Stimulated activated CD8-positive, alpha-beta memory T cell treated with anti-CD3 and anti-CD28 coated beads, Interleukin-7, amount 100 ng/mL, for 48 hours (primary cell): ENCODE data around the gene POLR3E.

Source experiments
- DNase-seq, 2 donors: peaks; one replicate each; pipeline ENCODE4 v3.0.0-alpha.2; 2020; ENCODE audit warnings: low read depth in 1 of 2; ENCODE audit errors: extremely low read depth in 1 of 2

Gene POLR3E

DNA sequence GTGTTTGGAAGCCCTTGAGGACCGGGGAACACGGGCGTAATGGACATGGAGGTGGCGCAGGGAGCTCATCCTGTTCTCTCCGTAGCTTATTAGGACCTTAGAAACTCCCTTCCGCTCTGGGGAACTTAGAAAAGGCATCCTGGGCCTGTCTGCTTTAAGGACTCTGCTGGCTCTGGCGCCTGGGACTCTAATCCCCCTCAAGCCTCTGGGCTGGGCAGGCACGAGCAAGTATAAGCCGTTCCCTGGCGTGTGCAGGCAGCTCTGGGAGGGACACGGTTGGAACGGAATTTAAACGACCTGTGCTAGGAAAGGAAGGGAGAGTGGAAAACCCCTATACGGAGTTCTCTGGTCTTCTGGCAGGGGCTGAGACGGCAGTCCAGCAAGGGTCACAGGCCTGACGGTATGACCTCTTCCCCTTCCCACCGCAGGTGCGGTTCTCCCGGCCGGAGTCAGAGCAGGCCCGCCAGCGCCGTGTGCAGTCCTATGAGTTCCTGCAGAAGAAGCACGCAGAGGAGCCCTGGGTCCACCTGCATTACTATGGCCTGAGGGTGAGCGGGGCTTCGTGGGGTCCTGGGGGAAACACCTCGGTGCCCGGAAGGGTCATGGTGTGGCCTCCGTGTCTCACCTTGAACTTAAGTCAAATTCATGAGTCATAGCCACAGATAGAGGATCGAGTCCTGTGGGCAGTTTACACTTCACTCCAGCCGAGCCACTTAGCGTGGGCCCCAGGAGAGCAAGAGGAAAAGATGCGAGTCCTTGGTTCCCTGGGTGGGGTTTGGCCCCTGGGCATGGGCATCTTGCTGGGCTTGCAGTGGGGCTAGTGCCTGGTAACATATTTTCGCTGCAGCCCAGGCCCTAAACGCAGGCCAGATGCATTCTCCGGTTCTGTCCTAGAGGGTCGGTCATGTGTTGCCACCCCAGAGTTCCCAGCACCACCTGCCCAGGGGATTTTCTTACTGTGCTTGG lies 17.7 kb downstream of the POLR3E start:
- no peak for DNase-seq

GRCh38 chr16:22315979-22316378 lies 18.8 kb downstream of the POLR3E start:
- no peak for DNase-seq

DNA sequence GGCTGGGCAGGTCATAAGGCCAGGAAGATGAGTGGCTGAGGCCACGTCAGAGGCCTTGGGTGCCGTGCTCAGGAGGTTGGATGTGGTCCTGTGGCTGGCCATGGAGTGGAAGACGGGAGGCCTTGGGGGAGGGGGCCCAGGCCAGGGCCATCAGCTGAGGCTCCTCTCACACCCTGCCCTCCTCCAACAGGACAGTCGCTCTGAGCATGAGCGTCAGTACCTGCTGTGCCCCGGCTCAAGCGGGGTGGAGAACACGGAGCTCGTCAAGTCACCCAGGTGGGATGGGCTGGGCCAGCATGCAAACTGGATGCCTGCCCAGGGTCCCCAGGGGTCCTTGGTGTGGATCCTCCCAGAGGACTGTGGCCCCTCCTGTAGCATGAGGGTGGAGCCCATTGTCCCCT lies 19.2 kb downstream of the POLR3E start:
- no peak for DNase-seq

- DNase-seq: no peak
Observed at GRCh38 chr16:22317001-22317530, 19.9 kb downstream of the POLR3E start.

GRCh38 chr16:22317625-22318024 lies 20.4 kb downstream of the POLR3E start:
- DNase-seq: no peak

- peak in 1 of 2 donors; percentile 18 for DNase-seq
Observed at GRCh38 chr16:22318690-22319358, 21.6 kb downstream of the POLR3E start.

DNA sequence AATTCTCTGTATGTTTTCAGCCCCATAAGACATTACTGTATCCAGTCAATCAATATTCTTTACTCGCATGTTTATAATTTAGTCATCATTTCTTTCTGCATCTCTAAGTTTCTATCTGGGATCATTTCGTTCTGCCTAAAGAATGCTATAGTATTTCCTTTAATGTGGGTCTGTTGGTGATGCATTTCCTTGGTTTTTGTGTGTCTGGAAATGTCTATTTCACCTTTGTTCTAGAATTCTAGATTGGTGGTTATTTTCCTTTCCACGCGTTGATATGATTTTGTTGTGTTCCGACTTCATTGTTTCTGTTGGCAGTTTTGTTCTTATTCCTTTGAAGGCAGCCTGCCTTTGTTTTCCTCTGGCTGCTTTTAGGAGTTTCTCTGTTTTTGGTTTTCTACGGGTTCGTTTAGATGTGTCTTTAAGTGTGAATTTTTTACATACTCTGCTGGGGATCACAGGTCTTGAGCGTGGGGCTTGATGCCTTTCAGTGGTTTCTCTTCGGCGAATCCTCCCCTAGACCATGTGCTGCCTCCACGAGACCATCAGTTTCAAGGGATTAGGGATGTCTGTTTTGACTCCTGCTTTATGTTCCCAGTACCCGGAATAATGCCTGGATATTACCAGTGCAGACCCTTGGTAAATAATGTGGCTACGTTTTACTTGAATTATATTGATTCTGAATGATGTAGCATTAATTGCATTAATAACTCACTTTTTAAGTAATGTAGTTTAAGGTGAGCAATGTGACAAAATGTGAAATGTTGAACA lies 23.5 kb downstream of the POLR3E start:
- no peak for DNase-seq

DNA sequence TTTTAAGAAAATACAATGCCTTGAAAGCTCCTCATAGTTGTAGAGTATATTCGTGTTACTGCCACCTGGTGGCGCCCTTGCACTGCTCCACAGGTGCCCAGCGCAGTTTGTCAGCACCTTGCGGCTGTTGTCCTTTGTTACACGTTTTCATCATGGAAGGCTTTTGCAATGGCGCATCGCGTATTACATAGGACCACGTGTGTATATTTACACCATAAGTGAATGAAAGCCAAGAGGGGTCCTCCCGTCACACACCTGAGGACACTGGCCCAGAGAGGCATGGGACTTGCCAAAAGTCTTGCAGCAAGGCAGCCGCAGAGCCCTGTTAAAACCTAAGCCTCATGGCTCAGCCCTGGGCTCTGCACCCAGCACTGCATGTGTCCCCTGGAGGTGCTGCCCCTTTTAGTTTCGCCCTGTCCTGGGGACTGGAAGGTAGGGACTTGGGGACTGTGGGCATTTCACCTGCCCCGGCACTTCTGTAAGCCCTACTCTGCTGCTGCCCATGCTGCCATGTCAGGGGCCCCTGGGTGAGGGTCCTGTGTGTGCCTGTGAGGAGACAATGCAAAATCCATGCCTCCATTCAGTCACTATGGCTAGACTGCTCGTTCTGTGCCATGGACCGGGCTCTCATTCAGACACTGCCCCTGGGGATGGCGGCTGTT lies 24.3 kb downstream of the POLR3E start:
- DNase-seq: peak; percentile 9 to 27

DNA sequence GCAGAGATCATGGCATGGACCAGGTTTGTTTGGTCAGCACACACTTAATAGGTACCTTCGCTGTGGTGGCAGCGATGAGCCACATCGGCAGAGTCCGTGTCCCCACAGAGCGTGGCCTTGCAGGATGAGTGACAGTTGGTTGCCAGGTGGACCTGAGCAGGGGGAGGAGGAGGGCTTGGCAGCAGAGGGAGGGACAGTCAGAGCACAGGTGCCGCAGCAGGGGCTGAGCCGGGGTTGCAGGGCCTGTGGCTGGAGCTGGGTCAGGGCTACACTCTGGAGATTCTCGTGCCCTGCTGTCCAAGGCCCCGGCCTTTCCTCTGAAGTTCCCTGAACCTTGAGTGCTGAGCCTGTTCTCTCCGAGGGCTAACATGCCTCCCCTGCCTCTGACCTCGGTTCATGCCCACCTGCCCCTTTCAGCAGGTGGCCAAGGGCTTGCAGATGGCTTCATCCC lies 24.8 kb downstream of the POLR3E start:
- DNase-seq: no peak

DNA sequence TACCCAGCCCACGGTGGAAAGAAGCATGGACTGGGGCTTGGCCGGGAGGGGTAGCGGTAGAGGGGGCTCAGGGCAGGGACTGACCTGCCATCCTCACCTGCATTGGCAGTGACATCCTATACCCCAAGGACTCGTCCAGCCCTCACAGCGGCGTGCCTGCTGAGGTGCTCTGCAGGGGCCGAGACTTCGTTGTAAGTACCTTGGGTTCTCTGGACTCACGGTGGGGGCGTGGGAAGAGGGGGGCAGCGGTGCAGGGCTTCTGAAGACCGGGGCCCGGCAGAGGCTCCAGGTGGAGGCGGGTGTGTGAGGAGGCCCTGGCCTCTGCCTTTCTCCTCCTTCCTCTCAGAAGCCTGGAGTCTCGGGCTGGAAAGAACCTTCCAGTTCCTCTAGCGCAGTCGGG lies 25.5 kb downstream of the POLR3E start:
- no peak for DNase-seq

- DNase-seq: no peak
Observed at GRCh38 chr16:22323173-22323958, 26.2 kb downstream of the POLR3E start.

DNA sequence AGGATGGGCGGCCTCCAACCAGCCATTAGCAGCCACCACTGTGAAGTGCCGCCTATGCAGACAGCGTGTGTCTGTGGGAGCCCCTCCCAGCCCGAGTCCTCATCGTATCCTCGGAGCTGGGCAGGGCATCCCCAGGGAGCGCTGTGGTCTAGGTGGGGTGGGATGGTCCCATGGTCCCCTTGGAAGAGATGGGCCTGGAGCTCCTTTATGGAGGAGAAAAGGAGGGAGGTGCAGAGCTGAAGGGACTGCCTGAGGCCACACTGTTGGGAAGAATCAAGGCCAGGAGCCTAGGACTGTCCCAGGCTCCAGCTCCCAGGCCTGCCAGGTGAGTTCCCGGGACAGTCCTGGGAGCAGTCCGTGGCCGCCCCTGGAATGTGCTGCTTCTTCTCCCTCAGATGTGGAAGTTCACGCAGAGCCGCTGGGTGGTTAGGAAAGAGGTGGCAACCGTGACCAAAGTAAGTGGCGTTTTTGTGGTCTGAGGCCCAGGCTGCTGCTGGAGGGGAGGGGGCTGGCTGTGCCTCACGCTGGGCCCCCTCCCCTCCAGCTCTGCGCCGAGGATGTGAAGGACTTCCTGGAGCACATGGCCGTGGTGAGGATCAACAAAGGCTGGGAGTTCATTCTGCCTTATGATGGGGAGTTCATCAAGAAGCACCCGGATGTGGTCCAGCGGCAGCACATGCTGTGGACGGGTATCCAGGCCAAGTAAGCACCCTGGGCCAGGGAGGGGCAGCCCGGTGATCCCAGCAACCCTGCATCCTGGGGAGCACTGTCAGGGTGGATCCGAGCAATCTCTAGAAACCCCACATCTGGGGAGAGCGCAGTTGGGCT lies 27.0 kb downstream of the POLR3E start:
- no peak for DNase-seq

- no peak for DNase-seq
Observed at GRCh38 chr16:22324787-22325597, 27.8 kb downstream of the POLR3E start.

DNA sequence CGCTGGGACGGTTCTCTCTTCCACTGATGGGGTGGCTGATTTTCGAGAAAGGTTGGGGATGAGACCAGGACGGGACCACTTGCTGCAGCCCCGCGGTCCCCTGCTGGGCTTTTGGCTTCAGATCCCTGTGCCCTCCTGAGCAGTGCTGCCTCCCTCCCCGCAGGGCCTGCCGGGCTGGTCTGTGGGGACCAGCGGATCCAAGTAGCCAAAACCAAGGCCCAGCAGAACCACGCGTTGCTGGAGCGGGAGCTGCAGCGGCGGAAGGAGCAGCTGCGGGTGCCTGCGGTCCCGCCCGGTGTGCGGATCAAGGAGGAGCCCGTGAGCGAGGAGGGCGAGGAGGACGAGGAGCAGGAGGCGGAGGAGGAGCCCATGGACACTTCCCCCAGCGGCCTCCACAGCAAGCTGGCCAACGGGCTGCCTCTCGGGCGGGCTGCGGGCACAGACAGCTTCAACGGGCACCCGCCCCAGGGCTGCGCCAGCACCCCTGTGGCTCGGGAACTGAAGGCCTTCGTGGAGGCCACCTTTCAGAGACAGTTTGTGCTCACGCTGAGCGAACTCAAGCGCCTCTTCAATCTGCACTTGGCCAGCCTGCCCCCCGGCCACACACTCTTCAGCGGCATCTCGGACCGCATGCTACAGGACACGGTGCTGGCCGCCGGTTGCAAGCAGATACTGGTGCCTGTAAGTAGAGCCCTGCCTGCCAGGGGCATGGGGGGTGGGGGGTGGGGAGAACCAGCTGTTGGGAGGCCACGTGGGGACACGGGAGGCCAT lies 28.6 kb downstream of the POLR3E start:
- DNase-seq: no peak

DNA sequence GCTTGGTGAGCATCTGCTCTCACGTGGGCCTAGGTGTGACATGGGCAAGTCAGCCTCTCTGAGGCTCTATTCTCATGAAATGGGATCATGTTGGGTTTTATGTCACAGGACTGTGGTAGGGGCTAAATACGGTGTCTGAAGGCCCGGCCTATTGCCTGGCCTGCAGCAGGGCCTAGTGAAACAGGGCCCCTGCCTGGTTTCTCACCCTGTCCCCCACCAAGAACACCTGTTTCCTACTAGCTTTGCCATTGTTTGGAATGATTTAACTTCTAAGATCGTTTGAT lies 29.1 kb downstream of the POLR3E start:
- DNase-seq: no peak

DNA sequence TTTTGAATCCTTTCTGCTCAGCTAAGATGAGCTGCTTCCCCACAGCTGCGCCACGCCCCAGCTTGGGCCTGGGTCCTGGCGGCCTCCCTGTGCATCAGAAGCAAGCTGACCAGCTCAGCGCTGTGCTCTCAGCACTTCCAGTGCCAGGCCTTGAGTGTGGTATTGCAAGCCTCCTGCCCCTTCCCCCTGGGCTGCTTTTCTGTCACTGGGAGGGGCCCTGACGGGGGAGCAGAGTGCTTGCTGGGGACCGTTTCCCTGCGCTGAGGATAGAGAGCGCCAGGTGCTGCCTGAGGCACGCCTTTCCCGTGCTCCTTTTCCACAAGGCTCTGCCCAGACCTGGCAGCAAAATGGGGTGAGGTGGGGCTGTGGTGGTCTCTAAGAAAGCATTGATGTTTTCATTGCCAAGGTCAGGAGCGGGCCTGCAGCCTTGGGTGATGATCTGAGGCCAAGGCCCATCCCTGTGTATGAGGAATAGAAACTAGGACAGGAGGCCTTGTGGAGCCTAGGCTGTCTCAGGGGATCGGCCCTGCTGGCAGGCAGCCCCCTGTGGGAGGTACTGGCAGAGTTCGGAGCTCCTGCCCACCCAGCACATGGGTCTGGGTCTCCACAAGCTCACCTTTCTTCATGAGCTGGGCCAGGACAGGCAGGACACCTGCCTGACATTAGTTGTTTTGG lies 29.7 kb downstream of the POLR3E start:
- DNase-seq: no peak

GRCh38 chr16:22327446-22327775 lies 30.2 kb downstream of the POLR3E start:
- no peak for DNase-seq
